DMS53 treated with DMSO at 0.1 percent for 48 hours (cell line): ENCODE measurements around the gene AFF4.

Experiments used
- DNase-seq: peaks from one replicate; lab custom pipeline; 2025; ENCODE audit not compliant: unreplicated experiment; lab: John Stamatoyannopoulos, UW

The AFF4 gene

DNA sequence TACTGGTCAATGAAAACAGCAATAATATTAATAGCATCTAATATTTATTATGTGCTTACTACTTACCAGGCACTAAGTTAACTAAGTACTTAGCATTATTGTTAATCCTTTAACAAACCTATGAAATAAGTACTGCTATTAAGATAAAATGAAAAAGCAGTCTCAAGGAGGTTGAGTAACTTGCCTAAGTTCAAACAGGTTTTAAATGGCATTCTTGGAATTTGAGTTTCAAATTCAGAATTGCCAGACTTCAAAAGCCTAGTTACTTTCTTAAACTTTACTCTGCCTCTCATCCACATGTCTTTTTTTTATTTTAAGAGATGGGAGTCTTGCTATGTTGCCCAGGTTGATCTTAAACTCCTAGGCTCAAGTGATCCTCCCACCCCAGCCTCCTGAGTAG is 73.9 kb downstream of the AFF4 start:
- DNase-seq, result no peak

DNA sequence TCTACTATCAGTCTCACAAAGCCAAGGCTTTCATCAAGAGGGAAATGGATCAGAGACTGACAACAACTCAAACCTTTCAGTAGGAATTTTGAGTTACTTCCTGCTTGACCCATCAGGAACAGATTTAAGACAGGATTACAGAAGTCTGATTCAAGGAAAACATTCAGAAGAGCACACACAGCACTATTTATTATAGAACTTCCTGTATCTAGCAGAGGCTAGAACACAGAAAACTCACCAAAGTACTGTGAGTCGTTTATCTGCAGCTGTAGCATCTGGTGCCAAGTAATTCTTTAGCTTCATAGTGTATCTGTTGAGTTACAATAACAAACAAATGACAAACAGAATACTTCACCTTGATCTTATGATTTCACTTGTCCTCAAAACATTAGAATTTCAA is 76.2 kb downstream of the AFF4 start:
- DNase-seq, result no peak

DNA sequence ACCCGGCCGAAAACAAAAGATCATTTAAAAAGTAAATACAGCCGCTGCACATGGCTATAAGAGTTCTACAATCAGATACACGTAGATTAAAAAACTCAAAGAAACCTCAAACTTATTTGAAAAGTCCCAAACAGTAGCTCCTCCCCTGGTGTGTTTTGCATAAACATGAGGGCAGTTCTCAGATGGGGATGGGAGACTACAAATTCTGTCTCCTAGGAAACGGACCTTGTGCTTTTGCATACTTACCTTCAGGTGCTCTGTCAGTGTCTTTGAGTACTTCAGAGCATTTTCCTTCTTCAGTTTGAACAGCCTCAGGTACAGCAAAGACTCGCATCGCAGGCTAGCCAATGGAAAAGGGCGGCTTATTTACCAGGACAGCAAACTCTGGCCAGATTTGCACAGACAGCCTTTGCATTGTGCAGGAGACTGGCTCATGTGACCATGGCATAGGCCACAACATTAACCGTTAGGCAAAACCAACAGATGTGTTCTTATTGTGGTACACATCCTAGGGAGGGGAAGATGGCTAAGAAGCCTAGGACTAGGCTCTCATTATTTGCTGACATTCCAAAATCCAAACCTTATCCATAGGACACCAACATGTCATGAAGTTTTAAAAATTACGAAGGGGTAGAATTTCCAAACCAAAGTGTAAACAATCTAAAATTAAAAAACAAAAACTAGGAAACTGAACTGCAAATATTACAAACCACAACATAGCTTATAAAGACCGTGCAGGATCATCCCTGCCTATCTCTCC is 77.2 kb downstream of the AFF4 start:
- DNase-seq, result no peak

DNA sequence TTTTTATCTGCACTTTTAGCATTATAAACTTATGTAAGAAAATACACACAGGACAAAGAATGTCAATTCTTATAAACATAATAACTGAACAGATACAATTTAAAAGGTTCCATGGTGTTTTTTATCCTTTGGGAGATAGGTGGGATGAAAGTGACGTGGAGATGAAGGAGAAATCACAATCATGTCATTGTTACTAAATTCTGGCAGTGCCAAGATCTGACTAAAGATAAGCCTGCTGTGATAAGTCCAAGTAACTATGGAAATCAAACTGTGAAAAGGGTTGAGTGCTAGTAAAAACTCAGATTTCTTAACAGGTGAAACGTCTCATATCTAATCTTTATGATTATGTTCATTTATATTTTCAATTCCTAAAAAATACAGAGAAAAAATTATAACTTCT is 78.9 kb downstream of the AFF4 start:
- DNase-seq, result no peak

DNA sequence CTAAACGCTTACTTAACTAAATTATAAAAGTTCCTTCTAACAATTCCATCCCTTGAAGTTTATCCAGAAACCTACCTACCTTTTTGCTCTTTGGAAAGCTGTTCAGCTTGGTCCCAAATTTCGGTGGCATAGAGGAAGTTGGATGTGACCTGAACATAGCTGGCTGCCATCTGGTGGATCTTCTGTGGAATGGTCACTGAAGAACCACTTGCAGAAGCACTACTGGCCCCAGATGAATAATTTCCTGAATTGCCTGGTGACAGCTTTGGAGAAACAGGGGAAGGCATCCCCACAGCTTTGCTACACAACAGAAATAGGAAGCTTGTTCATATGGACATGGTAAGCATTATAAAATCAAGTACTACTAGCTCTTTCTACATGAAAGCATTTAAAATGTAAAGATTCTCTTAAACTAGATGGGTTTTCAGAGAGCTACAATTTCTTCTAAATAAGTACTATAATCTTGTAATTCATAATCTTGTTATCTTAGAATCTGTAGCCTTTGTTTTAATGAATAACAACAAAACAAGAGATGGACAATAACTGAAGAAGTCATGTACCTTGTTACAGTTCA is 80.1 kb downstream of the AFF4 start:
- peak; percentile 77 for DNase-seq

DNA sequence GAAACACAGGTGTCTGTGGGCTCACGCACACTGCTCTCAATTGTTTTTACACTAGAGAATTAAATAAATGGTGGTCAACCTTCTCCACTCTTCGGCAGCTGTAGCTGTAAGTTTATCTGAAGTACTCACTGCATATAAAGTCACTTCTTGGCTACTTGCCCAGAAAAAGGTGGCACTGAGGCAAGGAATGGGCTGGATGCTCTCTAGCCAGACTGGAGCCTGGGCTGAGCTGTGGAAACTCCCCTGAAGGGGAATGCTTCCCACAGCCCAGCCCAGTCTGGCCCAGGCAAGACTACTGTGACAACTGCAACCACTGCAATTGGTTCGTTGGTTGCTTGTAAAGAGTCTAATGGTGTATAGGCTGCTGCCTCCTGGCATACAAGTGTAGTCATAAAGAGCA is 85.5 kb downstream of the AFF4 start:
- no peak for DNase-seq

DNA sequence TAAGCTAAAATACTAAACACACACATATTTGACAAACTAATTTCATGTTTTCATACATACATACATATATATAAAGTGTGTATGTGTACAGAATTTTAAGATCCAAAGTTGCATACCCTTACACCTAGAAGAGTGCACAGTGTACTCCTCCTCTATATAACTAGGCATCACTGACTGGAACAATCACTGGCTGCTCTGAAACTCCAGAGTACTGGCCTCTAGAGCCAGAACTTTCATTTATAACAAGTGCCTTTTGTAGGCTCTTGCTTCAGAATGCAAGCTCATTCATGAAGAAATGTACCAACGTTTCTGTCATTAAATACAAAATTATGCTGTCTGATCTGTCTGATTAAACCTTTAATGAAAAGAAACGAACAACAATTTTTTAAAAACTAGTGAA is 86.0 kb downstream of the AFF4 start:
- DNase-seq, result no peak

DNA sequence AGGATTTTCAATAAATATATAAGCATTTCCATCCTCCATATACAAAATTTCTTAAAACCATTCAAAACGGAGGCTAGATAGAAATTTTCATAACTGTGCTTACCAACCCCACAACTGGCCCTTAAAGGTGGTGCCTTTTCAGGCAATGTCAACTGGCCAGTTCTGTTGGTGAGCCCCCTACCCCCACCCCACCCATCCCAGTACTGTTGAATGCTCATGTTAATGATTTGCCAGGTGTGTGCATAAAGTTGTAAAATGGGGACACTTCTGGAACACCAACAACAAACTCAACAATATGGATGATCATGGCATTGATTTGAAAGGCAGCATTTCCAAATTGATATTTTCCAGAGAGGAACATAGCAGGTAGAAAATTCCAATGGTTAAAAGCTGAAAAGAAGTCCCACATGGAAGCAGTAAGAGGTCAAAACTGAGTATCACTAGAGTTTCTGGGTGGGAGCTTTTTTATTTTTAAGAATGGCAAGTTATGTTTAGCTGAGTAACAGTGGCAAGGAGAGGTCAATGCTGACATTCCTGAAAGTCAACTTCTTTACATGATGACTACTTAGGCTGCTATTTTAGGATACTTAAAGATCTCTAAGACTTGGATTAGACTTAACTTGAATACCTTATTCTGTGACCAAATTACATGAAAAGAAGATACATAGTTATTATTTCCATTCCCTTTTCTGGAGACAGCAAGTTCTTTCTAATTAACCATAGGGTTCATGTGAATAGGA is 87.2 kb downstream of the AFF4 start:
- no peak for DNase-seq

DNA sequence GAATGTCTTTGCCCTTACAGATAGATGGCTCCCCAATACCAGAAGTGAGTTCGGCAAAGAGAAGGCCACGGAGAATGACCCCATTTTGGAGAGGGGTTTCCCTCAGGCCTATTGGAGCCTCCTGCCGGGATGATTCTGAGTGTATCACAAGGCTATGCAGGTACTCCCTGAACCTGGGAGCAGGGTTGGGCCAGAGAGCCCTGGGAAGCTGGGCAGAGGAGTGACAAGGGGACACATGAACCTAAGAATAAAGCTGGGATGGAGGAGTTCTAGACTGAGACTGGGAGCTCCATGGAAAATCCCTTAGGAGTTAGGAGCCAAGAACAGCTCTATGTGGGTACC is 89.5 kb downstream of the AFF4 start:
- DNase-seq, result no peak

DNA sequence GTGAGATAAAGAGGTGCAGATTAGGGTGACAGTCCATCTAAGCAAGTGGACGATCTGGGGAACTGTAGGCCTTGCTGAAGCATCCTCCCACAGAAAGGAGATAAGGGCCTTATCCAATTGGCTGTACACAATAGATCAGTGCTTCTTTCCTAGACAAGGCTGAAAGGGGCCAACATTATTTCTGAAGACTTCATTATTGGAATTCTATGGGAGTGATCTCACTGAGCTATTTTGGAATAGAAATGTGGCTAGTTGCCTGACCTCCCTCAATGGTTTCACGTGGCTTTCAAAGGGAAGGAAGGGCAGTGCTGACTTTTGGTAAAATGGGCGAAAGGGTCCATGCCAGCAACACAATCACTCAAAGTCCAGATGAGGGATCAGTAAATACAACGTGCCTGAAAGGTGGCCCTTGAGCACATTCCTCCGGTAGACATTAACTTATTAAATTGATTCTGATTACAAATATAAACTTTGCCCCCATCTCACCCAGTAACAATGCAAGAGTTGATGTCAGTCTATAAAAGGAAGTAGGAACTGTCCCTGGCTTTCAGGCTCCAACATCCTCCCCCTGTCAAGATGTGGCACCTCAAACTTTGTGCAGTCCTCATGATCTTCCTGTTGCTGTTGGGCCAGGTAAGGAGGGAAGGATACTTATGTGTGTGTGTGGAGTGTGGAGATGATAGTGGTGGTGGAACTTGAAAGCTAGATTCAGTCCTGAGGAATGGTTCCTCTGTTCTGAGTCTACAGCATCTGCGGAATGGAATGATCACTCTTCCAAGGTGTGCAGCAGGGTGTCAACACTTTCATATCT is 90.1 kb downstream of the AFF4 start, which contains the start of gene LEAP2:
LEAP2 (plus strand) TSS at position 550 of the 811 bp plus-strand sequence; CDS start at position 577, 27 bp downstream.
- DNase-seq, result no peak

DNA sequence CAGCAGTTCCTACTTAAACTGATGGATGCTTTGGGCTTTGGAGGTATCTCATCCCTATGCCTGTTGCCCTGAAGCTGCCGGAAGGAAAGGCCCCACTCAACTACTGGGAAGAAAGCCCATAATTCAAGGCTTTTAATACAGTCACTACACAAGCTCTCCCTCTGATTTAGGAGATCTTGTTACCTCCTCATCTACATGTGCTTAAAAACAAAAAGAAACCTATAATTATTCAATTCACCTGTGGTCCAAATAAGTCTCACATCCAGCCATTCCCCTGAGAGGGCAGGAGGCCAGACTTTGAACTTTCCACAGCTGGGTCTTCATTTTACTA is 90.7 kb downstream of the AFF4 start:
- DNase-seq, result no peak

DNA sequence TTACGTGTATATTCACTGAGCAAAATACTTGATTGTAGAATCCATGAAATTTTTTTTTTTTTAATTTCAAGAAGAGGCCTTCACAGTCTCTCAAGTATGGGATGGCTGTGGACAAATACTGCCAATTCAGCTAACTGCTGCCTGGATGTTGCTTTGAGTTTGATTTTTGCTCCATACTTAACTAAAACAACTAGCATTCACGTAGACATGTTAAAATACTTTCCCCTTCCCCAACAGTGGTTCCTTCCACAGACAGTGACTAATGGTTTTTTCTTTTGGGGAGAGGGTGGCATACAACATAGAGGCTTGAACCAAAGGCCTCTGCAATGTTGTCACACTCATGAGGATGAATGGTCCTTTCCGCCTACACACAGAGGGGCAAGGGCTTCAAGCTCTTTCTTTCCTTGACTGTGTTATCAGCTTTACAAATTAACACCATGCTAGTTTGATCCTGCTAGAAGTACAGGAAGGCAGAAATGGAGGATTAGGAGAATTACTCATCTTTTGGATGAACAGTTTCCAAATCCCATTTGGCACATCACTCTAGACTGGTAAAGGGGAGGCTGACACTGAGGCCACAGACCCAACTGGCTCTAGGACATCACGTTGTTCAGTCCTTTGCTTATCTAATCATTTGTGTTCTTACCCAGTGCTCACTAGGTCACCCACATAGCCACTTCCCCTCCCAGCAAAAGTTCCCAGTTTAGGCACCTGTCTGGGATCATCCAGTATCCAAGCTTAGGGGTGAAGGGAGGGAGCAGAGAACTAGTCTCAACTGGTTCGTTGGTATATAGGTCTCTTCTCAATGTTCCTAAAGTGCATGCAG is 91.8 kb downstream of the AFF4 start:
- no peak for DNase-seq

DNA sequence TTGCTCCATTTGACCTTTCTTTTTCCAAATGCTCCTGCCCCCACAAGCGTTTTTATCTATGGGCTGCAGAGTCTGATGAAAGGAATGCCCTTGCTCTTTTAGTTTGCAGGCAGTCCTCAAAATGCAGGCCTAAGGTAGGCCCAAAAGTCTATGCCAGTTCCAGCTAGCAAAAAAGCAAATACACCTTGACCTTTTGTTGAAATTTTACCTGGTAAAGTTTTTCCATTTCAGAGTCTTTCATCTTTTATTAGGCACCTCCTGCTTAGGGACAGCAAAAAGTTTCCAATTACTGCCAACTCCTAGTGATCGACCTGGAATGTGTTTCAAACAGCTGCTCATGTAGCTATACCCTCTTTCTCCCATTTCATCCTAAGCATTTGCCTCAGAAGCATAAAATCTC is 92.6 kb downstream of the AFF4 start:
- DNase-seq, result no peak

DNA sequence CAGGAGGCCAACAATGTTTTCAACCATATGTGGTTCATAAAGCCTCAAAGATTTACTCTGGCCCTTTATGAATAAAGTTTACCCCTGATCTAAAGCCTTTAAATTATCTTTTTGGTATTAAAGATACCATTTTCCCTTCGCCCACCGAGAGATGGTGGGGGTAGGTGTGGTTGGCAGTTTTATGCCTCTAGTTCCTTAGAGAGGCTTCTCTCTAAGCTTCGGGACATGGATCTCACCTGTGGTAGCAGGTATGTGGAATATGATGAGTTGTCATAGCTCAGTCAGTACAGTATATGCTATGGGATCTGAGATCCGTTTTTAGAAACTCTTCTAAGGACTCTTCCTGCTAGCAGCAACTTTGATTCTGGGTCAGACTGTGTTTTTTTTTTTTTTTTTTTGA is 94.7 kb downstream of the AFF4 start:
- DNase-seq, result no peak

DNA sequence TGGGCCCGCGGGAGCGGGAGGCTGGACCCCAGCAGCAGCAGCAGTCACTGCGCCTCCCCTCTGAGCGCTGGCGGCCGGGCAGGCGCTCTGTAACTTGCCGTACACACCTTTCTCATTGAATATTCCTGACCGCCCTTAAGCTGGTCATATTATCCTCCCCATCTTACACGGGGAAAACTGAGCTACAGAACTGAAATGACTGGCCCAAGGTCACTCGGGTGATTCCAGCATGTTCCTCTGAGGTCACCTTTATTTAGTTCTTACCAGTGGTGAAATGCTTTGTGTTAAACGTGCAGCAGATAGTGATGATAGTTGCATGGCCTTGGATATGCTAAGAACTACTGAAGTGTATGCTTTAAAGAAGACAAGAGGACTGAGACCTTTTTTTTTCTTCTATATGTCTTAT is 96.4 kb downstream of the AFF4 start:
- no peak for DNase-seq

DNA sequence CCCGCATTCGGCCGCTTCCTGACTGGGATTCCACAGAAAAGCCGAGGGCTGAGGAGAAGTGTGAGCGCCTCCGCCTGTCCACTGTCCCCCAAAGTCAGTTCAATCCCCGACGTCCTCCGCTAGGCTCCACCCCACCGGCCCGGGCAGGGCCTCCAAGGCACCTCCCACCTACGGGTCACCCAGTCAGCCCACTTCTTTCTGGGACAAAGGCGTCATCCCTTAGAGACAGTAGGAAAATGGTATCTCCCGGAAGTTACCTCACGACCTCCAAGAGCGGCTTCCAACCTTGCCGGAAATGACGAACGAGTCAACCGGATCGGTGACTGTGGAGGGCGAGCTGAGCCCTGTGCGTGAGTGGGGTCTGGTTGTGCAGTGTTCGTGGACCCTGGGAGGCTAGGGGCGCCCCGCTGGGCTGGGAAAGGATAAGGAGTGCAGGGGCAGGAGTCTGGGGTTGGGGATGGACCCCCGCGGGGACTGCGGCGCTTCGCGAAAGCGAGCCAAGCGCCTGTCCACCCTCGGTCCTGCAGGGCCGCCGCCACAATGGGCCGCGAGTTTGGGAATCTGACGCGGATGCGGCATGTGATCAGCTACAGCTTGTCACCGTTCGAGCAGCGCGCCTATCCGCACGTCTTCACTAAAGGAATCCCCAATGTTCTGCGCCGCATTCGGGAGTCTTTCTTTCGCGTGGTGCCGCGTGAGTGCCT is 96.9 kb downstream of the AFF4 start, which contains the start of the genes GDF9 and UQCRQ:
GDF9 (minus strand) TSS at position 128 of the 704 bp plus-strand sequence. CDS start 1,936 bp downstream, outside the sequence.
UQCRQ (plus strand) TSS at position 301 of the 704 bp plus-strand sequence; CDS start at position 541, 240 bp downstream.
- DNase-seq, result peak; percentile 98

DNA sequence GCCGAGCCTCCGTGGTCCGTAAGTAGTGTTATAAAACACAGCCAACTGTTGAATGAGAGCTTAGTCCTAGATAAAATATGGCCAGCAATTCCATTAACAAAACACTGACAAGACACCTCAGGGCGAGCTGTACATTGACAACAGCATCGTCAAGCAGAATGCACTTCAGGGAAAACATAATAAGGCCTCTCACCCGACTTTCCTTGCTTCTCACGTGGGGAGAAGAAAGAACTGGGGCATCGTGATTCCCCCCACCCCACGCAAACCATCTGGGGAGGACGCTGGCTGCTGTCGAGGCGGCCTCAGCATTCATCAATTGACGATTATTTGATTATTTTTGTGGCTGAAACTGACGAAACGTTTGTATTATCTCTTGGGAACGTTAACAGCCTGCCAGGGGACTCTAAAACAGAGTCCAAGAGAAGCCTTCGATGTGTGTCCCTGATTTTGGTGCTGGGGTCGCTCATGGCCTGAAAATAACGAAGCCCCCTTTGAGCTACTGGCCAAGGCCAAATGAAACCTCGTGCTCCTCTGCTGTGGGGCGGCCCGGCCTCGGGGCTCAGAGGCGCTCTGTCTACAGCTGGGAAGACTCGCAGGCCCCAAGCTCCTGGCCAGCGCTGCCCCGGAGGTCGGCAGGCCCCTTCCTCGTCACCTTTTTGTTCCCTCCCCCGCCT is 97.6 kb downstream of the AFF4 start:
- no peak for DNase-seq

DNA sequence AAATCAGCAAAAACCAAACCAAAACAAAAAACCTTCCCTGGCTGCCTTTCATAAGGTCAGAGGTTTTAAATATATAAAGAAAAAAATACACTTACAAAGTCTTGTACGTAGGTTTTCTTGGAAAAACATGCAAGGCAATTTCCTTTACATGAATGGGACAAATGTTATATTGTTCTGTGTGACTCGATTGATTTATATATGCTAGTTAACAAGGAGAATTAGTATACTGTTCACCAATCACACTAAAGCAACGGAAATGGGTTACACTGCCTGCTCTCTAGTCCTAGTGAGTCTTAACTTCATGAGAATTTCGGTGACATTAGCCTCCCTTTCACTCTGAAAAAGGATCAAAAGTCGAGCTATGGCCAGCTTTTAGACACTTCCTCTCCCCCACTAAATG is 102.7 kb downstream of the AFF4 start:
- DNase-seq, result no peak

DNA sequence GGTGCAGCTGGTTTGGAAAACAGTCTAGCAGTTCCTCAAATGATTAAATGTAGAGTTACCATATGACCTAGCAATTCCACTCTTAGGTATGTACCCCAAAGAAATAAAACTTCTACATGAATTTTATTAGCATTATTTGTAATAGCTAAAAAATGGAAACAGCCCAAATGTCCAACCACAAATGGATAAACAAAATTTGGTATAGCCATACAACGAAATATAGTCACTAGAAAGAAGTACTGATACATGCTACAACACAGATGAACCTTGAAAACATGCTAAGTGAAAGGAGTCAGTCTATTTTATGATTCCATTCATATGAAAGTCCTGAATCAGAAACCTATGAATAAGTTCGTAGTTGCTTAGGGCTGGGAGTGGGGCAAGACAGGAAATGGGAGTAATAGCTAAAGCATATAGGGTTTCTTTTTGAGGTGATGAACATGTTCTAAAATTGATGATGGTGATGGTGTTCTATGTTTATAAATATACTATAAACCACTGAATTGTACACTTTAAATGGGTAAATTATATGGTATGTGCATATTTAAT is 103.5 kb downstream of the AFF4 start:
- no peak for DNase-seq
